ENCODE results near the gene ACSM3. TPM values are rescaled to one million over a fixed set of nuclear protein-coding genes. Genes with fewer than 3 reads are reported as not detected.
A peak's percentile ranks its signal among the peaks of the same experiment; 100 is the strongest.

The ACSM3 gene
- total RNA-seq, 1 donor: 0.86 TPM

DNA sequence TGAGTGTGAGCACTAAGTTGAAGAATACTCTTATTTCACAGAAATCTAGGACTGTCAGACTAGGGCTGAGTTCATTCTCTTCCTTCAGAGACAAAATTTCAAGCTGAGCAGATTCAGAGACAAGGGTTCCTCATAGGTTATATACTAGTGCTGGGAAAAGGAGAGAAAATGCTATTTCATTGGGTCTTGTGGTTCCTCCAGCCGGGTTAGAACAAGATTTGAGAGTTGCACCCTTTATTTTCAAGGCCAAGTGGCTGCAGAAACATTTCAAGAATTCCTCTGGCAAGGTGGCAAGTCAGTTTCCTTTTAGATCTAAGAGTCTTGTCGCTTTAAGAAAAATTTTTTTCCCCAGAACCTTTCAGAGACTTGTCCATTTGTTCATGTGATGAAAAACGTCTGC is 29.0 kb upstream of the ACSM3 start:
- no peak for DNase-seq (ENCODE audit: low read depth)
- no peak overlapping the region for H3K4me3 ChIP-seq (ENCODE audit: low read depth, low read length)
- TF ChIP-seq, protein P1, sequence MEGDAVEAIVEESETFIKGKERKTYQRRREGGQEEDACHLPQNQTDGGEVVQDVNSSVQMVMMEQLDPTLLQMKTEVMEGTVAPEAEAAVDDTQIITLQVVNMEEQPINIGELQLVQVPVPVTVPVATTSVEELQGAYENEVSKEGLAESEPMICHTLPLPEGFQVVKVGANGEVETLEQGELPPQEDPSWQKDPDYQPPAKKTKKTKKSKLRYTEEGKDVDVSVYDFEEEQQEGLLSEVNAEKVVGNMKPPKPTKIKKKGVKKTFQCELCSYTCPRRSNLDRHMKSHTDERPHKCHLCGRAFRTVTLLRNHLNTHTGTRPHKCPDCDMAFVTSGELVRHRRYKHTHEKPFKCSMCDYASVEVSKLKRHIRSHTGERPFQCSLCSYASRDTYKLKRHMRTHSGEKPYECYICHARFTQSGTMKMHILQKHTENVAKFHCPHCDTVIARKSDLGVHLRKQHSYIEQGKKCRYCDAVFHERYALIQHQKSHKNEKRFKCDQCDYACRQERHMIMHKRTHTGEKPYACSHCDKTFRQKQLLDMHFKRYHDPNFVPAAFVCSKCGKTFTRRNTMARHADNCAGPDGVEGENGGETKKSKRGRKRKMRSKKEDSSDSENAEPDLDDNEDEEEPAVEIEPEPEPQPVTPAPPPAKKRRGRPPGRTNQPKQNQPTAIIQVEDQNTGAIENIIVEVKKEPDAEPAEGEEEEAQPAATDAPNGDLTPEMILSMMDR (IDR thresholded peaks at IDR 0.05; ENCODE audit: insufficient read depth, low read depth, low read length): no peak

DNA sequence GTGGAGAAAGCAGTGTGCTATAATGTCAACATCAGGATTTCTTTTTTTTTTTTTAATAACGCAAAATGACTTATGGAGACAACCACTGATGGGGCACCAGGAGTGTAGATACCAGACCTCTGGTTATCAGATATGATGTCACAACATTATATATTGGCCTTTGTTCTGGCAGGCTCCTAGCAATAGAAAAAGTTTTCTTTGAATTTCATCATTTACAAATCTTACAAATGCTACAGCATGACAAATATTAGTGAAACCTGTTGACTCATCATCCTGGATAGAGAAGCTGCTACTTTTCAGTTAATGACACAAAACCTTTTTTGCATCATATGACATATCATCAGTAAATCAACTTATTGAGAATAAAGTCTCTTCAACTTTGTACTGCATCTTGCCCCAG is 28.3 kb upstream of the ACSM3 start:
- TF ChIP-seq, protein P1 (IDR thresholded peaks at IDR 0.05; ENCODE audit: insufficient read depth, low read depth, low read length): no peak
- no peak overlapping the region for H3K4me3 ChIP-seq (ENCODE audit: low read depth, low read length)
- no peak for DNase-seq (ENCODE audit: low read depth)

DNA sequence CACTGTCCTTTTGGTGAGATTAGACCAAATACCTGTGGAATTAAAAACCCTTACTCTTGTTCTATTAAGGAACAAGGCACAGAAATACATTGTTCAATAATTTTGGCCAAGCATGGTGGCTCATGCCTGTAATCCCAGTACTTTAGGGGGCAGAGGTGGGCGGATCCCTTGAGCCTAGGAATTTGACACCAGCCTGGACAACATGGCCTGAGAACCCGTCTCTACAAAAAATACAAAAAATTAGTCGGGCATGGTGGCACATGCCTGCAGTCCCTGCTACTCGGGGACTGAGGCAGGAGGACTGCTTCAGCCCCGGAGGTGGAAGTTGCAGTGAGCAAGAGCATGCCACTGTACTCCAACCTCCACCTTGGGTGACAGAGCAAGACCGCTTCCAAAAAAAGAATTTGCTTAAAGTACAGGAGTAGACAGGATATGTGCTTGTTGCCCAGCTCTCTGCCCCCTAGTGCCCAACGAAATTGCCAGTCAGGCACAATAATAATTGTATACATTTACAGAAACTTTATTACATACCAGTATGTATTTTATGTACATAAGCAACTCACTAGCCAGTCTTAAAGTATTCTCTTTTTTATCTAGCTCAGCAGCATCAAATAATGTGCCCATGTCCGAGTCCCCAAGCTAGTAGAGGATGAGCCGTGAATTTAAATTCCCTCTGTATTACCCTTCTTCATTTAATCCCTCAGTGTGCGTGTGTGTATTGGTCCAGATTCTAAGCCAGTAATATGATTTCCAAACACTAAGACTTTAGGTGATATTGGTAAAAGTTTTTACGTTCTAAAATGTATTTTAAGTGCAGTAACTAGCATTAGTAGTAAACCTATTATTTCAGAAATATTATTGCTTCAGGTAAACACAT is 23.6 kb upstream of the ACSM3 start:
- DNase-seq (ENCODE audit: low read depth): no peak
- H3K4me3 ChIP-seq (ENCODE audit: low read depth, low read length): peak overlapping the region; percentile 100
- TF ChIP-seq, protein P1 (IDR thresholded peaks at IDR 0.05; ENCODE audit: insufficient read depth, low read depth, low read length): no peak

DNA sequence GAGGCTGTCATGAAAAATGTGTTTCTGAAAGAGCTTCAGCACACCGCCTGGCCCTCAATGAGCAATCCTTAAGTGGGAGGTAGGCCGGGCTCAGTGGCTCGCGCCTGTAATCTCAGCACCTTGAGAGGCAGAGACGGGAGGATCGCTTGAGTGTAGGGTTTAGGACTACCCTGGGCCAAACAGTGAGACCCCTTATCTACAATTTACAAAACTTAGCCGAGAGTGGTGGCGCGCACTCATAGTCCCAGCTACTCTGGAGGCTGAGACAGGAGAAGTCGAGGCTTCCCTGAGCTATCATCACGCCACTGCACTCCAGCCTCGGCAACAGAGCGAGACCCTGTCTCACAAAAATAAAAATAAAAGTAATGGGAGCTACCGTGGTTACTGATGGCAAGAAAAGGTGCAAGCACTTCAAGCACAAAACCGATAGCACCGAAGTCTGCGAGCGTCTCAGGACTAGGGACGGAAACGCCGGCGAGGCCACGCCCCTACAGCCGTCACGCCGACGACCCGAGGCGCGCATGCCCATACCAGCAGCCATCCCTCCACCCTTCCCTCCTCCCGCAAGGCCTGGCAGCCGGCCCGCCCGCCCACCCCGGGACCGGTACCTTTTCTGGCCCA is 22.8 kb upstream of the ACSM3 start:
- peak overlapping the region; percentile 100 for H3K4me3 ChIP-seq (ENCODE audit: low read depth, low read length)
- TF ChIP-seq, protein P1 (IDR thresholded peaks at IDR 0.05; ENCODE audit: insufficient read depth, low read depth, low read length): no peak
- peak; percentile 79 for DNase-seq (ENCODE audit: low read depth)

DNA sequence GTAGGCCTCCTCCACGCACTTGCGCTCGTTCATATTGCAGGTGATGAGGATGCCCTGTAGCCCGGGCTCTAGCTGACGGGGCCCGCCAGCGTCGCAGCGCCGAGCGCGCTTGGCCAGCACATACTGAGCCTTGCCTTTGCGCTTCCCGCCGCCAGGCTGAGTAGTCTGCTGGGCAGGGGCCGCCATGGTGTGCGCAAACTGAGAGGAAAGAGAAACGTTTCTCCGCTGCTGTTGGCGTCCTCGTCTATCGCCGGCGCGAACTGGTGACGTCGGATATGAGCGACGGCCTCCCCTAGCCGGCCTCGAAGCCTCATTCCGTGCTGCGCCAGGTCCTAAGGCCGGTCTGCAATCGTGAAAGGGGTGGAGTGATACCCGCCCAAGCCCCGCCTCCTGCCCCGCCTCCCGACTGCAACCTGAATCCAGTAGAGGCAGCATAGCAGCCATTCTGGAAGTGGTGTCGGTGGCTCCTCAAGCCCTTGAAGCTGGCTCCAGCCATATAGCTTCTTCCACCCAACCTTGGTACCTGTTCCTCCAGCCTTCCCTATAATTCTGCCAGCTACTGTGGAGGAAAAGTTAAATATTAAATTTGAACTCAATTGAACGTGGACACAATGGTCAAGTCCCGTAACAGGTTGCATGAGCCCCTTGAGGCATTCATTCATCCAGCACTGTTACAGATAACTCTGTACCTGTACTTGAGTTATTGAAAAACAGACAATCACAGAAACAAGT is 22.1 kb upstream of the ACSM3 start, which contains the start of gene THUMPD1:
TSS of gene THUMPD1 (minus strand) at position 265 of the 732 bp plus-strand sequence. CDS start at position 186, 79 bp downstream.
- peak within 1 kb of the TSS; percentile 100 for H3K4me3 ChIP-seq (ENCODE audit: low read depth, low read length)
- peak; percentile 95 for DNase-seq (ENCODE audit: low read depth)
- TF ChIP-seq, protein P1 (IDR thresholded peaks at IDR 0.05; ENCODE audit: insufficient read depth, low read depth, low read length): no peak

DNA sequence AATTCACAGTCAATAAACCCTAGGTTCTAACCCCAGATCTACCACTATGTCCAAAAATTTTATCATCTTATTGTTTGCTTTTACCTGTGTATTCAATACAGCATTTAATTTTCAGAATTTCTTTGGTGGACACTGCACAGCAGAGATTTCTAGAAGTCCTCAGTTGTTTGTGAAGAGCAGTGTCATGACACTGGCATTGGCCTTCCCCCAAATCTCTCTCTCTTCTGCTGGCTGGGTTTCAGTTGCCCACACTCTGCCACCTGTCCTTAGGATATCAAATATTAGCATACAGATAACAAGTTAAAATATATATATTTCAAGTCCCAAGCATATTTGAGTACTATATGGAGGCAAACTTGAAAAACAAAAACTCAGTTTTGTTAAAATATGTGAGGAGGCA is 20.2 kb upstream of the ACSM3 start:
- no peak overlapping the region for H3K4me3 ChIP-seq (ENCODE audit: low read depth, low read length)
- TF ChIP-seq, protein P1 (IDR thresholded peaks at IDR 0.05; ENCODE audit: insufficient read depth, low read depth, low read length): no peak
- DNase-seq (ENCODE audit: low read depth): no peak
